ENCODE data around the gene HSD17B8.
"Not testable (repeated sequence)": the region's sequence is repeated elsewhere in the genome, so short reads cannot be mapped to it uniquely, and the experiment has no call there.

- not testable (repeated sequence) for TF ChIP-seq CTCF (IDR thresholded peaks at IDR 0.05); ZFX (IDR thresholded peaks at IDR 0.05; ENCODE audit: borderline replicate concordance)
These were observed 22.2 kb downstream of the HSD17B8 start for GRCh38 chr6:33226503-33227120.

Data from 22Rv1 (cell line).